ENCODE results near the gene GSE1. TPM values are rescaled to one million over a fixed set of nuclear protein-coding genes. Genes with fewer than 3 reads are reported as not detected.

GSE1 gene
- total RNA-seq, 1 donor from 2014 or later, result 30.5 TPM

- DNase-seq (ENCODE audit: extremely low read depth, low read depth, low spot score), result no peak
These were observed 82.3 kb downstream of the GSE1 start for GRCh38 chr16:85695196-85696128.

- DNase-seq (ENCODE audit: extremely low read depth, low read depth, low spot score), result no peak
These were observed 83.7 kb downstream of the GSE1 start for GRCh38 chr16:85696781-85697180.

- DNase-seq (ENCODE audit: extremely low read depth, low read depth, low spot score), result no peak
These were observed 84.3 kb downstream of the GSE1 start for GRCh38 chr16:85697431-85697830.

GRCh38 chr16:85698459-85698891 is 85.4 kb downstream of the GSE1 start:
- no peak for DNase-seq (ENCODE audit: extremely low read depth, low read depth, low spot score)

- DNase-seq (ENCODE audit: extremely low read depth, low read depth, low spot score), result no peak
These were observed 85.9 kb downstream of the GSE1 start for GRCh38 chr16:85698935-85699558.

- no peak for DNase-seq (ENCODE audit: extremely low read depth, low read depth, low spot score)
These were observed 86.5 kb downstream of the GSE1 start for GRCh38 chr16:85699628-85700027.

GRCh38 chr16:85704011-85704410 is 90.9 kb downstream of the GSE1 start:
- DNase-seq (ENCODE audit: extremely low read depth, low read depth, low spot score), result no peak

GRCh38 chr16:85704900-85705846 is 92.1 kb downstream of the GSE1 start:
- no peak for DNase-seq (ENCODE audit: extremely low read depth, low read depth, low spot score)

- no peak for DNase-seq (ENCODE audit: extremely low read depth, low read depth, low spot score)
These were observed 93.4 kb downstream of the GSE1 start for GRCh38 chr16:85706449-85707034.

- no peak for DNase-seq (ENCODE audit: extremely low read depth, low read depth, low spot score)
These were observed 94.5 kb downstream of the GSE1 start for GRCh38 chr16:85707528-85708095.

GRCh38 chr16:85708338-85708737 is 95.2 kb downstream of the GSE1 start:
- no peak for DNase-seq (ENCODE audit: extremely low read depth, low read depth, low spot score)

GRCh38 chr16:85709766-85710585 is 96.9 kb downstream of the GSE1 start:
- DNase-seq (ENCODE audit: extremely low read depth, low read depth, low spot score), result no peak

- no peak for DNase-seq (ENCODE audit: extremely low read depth, low read depth, low spot score)
These were observed 97.6 kb downstream of the GSE1 start for GRCh38 chr16:85710732-85711131.

- DNase-seq (ENCODE audit: extremely low read depth, low read depth, low spot score), result no peak
These were observed 99.0 kb downstream of the GSE1 start for GRCh38 chr16:85711982-85712587.

GRCh38 chr16:85712801-85713200 is 99.7 kb downstream of the GSE1 start:
- no peak for DNase-seq (ENCODE audit: extremely low read depth, low read depth, low spot score)

- no peak for DNase-seq (ENCODE audit: extremely low read depth, low read depth, low spot score)
These were observed 102.3 kb downstream of the GSE1 start for GRCh38 chr16:85715169-85716021.

- no peak for DNase-seq (ENCODE audit: extremely low read depth, low read depth, low spot score)
These were observed 103.0 kb downstream of the GSE1 start for GRCh38 chr16:85716022-85716679.

GRCh38 chr16:85716680-85717038 is 103.5 kb downstream of the GSE1 start:
- no peak for DNase-seq (ENCODE audit: extremely low read depth, low read depth, low spot score)

Measured in glomerular endothelial cell (primary cell).